MM.1S (cell line): ENCODE results near the gene PPP4R3A.

ENCODE experiments used
- DNase-seq: peaks from one replicate; pipeline ENCODE4 v3.0.0-alpha.2; 2015
- H2AFZ ChIP-seq: fragments of 300-600 bp; sonication (generic); 2 replicates; pipeline ENCODE4 v1.6.0; 2016; ENCODE audit warnings: antibody characterized with exemption, low read length
- H3F3A ChIP-seq: fragments of 300-600 bp; sonication (generic); 2 replicates; pipeline ENCODE4 v1.6.1; 2016; ENCODE audit warnings: mild to moderate bottlenecking, antibody characterized with exemption, low read length, moderate library complexity, mixed read lengths; ENCODE audit not compliant: insufficient read depth
- H3K27ac ChIP-seq: fragments of 300-600 bp; sonication (generic); 2 replicates; pipeline ENCODE4 v1.5.1; 2016; ENCODE audit warnings: mild to moderate bottlenecking, low read length
- H3K27me3 ChIP-seq: fragments of 300-600 bp; sonication (generic); replicated peaks from 2 replicates; pipeline ENCODE4 v1.6.0; 2016; ENCODE audit warnings: low read length; ENCODE audit not compliant: insufficient read depth
- H3K36me3 ChIP-seq: fragments of 300-600 bp; sonication (generic); replicated peaks from 2 replicates; pipeline ENCODE4 v1.6.1; 2016; ENCODE audit warnings: mild to moderate bottlenecking, low read length, mixed read lengths; ENCODE audit not compliant: insufficient read depth
- H3K4me1 ChIP-seq: fragments of 300-600 bp; sonication (generic); 2 replicates; pipeline ENCODE4 v1.6.1; 2016; ENCODE audit warnings: low read length, mixed read lengths
- H3K4me2 ChIP-seq: fragments of 300-600 bp; sonication (generic); 2 replicates; pipeline ENCODE4 v1.6.0; 2016; ENCODE audit warnings: low read depth, low read length
- H3K4me3 ChIP-seq: fragments of 300-600 bp; sonication (generic); 2 replicates; pipeline ENCODE4 v1.5.1; 2016; ENCODE audit warnings: low read length, mixed read lengths
- H3K79me2 ChIP-seq: fragments of 300-600 bp; sonication (generic); 2 replicates; pipeline ENCODE4 v1.6.1; 2016; ENCODE audit warnings: mixed run types, low read length, mixed read lengths
- H3K9ac ChIP-seq: fragments of 300-600 bp; sonication (generic); 2 replicates; pipeline ENCODE4 v1.6.1; 2016; ENCODE audit warnings: low read length, mixed read lengths
- H3K9me2 ChIP-seq: fragments of 300-600 bp; sonication (generic); replicated peaks from 2 replicates; pipeline ENCODE4 v1.6.1; 2016; ENCODE audit warnings: mild to moderate bottlenecking, low read length, mixed read lengths; ENCODE audit not compliant: insufficient read depth
- H3K9me3 ChIP-seq: fragments of 300-600 bp; sonication (generic); replicated peaks from 2 replicates; pipeline ENCODE4 v1.6.1; 2016; ENCODE audit warnings: mild to moderate bottlenecking, low read length, mixed read lengths; ENCODE audit not compliant: insufficient read depth
- H4K20me1 ChIP-seq: fragments of 300-600 bp; sonication (generic); 2 replicates; pipeline ENCODE4 v1.6.1; 2016; ENCODE audit warnings: mild to moderate bottlenecking, low read length, moderate library complexity, mixed read lengths; ENCODE audit not compliant: insufficient read depth
- CTCF ChIP-seq: fragments of 300-600 bp; sonication (generic); IDR thresholded peaks from 2 replicates; pipeline ENCODE4 v1.5.1; 2016; ENCODE audit warnings: antibody characterized with exemption, low read length, mixed read lengths
- EZH2 ChIP-seq: fragments of 300-600 bp; sonication (generic); optimal IDR thresholded peaks from 2 replicates; pipeline ENCODE3; 2017; ENCODE audit warnings: low read depth, mild to moderate bottlenecking, antibody characterized with exemption, low read length, mixed read lengths
- EZH2phosphoT487 ChIP-seq: fragments of 300-600 bp; sonication (generic); IDR thresholded peaks from 2 replicates; pipeline ENCODE4 v1.6.1; 2018; ENCODE audit warnings: antibody characterized with exemption, low read length

PPP4R3A gene

DNA sequence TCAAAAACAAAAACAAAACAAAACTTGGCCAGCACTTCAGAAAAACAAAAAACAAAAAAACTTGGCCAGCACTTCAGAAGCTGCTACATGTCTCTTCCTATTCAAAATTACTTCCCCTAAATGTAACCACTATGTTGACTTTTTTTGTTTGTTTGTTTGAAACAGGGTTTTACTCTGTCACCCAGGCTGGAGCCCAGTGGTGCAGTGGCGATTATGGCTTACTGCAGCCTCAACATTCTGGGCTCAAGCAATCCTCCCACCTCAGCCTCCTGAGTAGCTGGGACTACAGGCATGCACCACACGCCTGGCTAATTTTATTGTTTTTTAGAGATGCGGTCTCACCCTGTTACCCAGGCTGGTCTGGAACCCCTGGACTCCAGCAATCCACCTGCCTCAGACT lies 38.0 kb upstream of the PPP4R3A start:
- no peaks in the 10 kb centered on the region for H4K20me1 ChIP-seq
- no peak overlapping the region for H3K4me3 ChIP-seq
- H3K4me2 ChIP-seq: no peak overlapping the region
- H3K9me3 ChIP-seq: no peaks in the 10 kb centered on the region
- H3K9ac ChIP-seq: no peak overlapping the region
- no peaks in the 10 kb centered on the region for H3K79me2 ChIP-seq
- TF ChIP-seq CTCF: no peak
- no peak for TF ChIP-seq EZH2phosphoT487
- TF ChIP-seq EZH2: no peak
- H3K9me2 ChIP-seq: no peaks in the 10 kb centered on the region
- H3F3A ChIP-seq: no peaks in the 10 kb centered on the region
- no peaks in the 10 kb centered on the region for H3K4me1 ChIP-seq
- DNase-seq: no peak
- H3K27me3 ChIP-seq: no peaks in the 10 kb centered on the region
- no peaks in the 10 kb centered on the region for H3K36me3 ChIP-seq
- H2AFZ ChIP-seq: no peak overlapping the region
- no peak overlapping the region for H3K27ac ChIP-seq

DNA sequence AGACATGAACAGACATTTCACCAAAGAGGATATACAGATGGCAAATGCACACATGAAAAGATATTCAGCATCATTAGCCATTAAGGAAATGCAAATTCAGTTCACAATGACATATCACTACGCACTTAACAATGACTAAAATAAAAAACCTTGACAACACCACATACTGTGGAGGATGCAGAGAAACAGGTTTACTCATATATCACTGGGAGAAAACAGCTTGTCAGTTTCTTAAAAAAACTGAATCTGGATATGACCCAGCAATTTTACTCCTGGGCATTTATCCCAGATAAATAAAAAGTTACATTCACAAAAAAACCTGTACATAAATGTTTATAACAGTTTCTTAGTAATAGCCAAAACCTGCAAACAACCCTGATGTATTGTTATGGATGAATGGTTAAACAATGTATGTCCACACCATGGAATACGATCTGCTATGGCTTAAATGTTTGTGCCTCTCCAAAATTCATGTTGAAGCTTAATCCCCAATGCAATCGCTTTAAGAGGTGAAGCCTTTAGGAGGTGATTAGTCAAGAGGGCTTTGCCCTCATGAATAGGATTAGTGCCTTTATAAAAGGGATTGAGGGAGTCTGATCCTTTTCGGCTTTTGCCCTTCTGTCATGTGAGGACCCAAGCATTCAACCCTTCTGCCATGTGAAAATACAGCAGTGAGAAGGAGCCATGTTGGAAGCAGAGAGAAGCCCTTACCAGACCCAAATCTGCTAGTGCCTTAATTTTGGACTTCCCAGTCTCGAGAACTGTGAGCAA lies 36.0 kb upstream of the PPP4R3A start:
- no peak overlapping the region for H3K27ac ChIP-seq
- no peaks in the 10 kb centered on the region for H3K27me3 ChIP-seq
- no peak overlapping the region for H3K4me3 ChIP-seq
- no peak overlapping the region for H3K4me2 ChIP-seq
- TF ChIP-seq EZH2phosphoT487 (no peak), CTCF (no peak), EZH2 (no peak)
- H3K9me3 ChIP-seq: no peaks in the 10 kb centered on the region
- H3K36me3 ChIP-seq: no peaks in the 10 kb centered on the region
- H3K9ac ChIP-seq: no peak overlapping the region
- no peaks in the 10 kb centered on the region for H3K4me1 ChIP-seq
- no peaks in the 10 kb centered on the region for H4K20me1 ChIP-seq
- H3F3A ChIP-seq: no peaks in the 10 kb centered on the region
- DNase-seq: no peak
- H3K9me2 ChIP-seq: no peaks in the 10 kb centered on the region
- no peak overlapping the region for H2AFZ ChIP-seq
- no peaks in the 10 kb centered on the region for H3K79me2 ChIP-seq

DNA sequence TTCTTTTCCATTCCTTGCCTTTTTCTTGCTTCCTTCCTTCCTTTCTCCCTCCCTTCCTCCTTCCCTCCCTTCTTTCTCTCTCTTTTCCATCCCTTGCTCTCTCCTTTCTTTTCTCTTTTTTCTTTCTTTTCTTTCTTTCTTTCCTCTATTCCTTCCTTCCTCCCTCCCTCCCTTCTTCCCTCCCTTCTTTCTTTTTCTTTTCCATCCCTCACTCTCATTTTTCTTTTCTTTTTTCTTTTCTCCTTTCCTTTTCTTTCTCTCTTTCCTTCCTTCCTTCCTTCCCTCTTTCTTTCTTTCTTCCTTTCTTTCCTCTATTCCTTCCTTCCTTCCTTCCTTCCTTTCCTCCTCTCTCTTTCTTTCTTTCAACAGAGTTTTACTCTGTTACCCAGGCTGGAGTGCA lies 35.1 kb upstream of the PPP4R3A start:
- no peaks in the 10 kb centered on the region for H3K9me3 ChIP-seq
- H3K27me3 ChIP-seq: no peaks in the 10 kb centered on the region
- TF ChIP-seq EZH2phosphoT487 (no peak), CTCF (no peak)

More for the DNA sequence above, 35.1 kb upstream of the PPP4R3A start:
- no peak overlapping the region for H3K4me3 ChIP-seq
- H3F3A ChIP-seq: no peaks in the 10 kb centered on the region
- no peak overlapping the region for H3K4me2 ChIP-seq
- no peak overlapping the region for H2AFZ ChIP-seq
- H3K4me1 ChIP-seq: no peaks in the 10 kb centered on the region
- H3K9me2 ChIP-seq: no peaks in the 10 kb centered on the region
- H3K27ac ChIP-seq: no peak overlapping the region
- no peaks in the 10 kb centered on the region for H3K36me3 ChIP-seq
- DNase-seq: no peak
- H3K9ac ChIP-seq: no peak overlapping the region
- no peaks in the 10 kb centered on the region for H3K79me2 ChIP-seq
- H4K20me1 ChIP-seq: no peaks in the 10 kb centered on the region
